HG03571 (cell line): ENCODE results near the gene ARHGAP40.

Source experiments
- ATAC-seq: cut with Tn5 transposase; IDR thresholded peaks from one replicate; pipeline ENCODE4 v1.9.1; 2021; ENCODE audit not compliant: unreplicated experiment

Gene ARHGAP40

DNA sequence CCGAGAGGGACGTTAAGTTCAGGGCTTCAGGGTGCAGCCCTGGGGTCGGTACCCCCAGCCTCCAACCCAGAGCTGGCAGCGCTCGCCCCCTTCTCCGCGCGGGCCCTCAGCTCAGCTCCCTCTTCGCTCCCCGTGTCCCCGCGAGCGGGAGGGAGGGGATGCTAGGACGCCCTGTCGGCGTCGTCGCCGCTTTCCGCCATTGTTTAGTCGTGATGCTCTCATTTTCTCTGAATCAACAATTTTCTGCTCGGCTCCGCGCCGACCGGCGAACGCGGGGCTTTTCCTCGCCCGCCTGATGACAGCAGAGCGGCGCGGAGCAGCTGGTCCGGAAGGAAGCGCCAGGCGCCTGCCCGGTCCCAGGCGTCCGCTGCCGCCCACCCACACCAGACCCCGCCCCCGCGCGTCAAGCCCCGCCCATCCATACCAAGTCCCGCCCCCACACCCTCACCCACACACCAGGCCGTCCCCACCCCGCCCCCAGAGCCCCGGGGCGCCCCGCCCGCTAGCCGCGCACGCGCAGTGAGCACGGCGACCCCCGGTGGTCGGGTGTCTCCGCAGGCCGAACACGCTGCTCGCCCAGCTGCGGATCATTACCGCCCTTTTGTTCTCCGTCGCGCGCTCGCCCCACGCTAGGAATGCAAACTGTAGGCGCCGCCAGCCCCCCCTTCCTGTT, 72.6 kb downstream of the ARHGAP40 start:
- no peak for ATAC-seq

GRCh38 chr20:38674765-38675133, 73.1 kb downstream of the ARHGAP40 start:
- ATAC-seq: no peak

GRCh38 chr20:38676576-38676975, 75.0 kb downstream of the ARHGAP40 start:
- no peak for ATAC-seq

DNA sequence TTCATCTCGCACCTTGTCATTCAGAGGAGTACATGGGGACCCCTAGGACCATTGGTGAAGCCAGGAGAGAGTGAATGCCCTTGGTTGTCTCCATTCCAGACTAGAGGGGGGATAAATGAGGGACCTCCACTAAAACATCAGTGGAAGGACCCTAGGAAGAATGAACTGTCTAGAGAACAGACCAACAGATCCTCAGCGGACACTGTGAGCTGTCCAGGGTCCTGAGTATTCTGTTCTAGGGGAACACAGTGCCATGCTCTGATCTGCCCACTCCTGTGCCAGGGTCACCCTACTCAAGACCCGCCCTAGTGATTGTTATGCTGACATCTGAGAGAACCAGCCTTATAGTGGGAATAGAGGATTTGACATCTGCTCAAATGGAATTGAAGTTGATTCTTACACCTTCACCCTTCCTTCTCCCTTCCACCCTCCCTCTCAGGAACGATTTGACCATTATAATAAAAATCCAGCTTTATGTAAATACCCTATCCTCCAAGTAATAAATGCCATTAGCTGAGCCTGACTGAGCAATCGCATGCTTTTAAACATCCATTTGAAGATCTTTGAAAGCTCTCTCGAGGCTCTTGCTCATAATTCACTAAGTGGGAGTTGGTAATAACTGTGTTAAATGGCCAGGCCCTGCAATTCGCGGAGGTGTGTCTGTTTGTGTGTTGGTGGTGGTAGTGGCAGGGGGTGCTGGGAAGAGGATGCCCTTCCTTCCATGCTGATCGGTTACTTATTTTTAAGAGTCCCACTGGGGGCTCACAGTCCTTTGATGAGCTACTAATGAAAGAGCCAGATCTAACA, 79.1 kb downstream of the ARHGAP40 start:
- no peak for ATAC-seq

GRCh38 chr20:38685271-38685670, 83.7 kb downstream of the ARHGAP40 start:
- ATAC-seq: no peak

DNA sequence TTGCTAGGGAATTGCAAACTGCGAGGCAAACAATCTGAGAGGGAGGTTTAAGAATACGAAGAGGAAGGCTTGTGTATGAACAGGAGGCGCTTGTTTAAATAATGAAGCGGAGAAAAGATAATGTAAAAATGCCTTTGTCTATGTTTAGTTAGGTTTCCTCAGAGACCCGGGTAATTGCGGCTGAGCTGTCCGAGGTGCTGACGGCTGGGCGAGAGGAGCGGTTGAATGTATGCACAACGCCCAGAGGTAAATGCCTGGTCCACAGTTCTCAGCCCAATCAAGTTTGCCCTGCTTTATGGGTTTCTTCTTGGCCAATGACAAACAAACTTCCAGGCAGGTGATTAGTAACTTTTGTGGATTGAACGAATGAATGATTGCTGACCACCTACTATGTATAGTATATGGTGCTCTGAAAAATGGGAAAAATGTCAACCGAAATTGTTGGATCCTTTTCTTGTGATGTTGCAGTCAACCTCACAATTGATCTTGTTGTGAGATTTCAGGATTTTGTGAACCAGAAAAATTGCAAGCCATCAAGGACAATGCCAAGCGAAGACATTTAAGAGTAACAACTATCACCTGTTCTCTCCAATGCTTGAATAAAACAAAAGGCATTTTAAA, 84.4 kb downstream of the ARHGAP40 start:
- ATAC-seq: no peak

GRCh38 chr20:38692436-38693411, 91.1 kb downstream of the ARHGAP40 start:
- no peak for ATAC-seq

DNA sequence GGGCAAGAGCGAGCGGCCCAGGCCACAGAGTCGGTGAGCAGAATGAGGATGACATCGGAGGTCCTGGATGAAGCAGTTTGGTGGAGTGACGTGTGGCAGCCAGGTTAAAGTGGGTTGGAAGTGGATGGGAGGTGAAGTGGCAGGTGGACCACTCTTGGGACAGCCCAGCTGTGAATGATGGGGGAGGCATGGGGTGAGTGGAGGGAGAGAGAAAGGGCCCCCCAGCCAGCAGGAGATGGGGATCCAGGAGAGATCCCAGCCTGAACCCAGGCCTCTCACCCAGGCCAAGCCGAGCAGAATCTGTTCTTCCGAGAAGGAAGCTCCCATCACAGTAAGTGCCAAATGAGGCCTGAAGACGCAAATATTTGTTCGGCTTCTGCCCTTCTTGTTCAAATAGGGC, 95.7 kb downstream of the ARHGAP40 start:
- ATAC-seq: no peak

DNA sequence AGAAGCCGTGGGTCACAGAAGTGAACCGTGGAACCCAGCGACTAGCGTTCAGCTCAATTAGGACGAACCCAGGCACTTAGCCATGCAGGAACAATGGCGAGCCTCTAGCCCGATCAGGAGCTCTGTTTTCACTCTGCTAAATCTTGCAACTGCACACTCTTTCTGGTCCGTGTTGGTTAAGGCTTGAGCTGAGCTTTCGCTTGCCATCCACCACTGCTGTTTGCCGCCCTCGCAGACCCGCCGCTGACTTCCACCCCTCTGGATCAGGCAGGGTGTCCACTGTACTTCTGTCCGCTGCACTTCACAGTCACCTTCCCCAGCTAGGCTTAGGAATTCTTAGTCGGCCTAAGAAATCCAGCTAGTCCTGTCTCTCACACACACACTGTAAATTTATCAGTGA, 96.9 kb downstream of the ARHGAP40 start:
- ATAC-seq: no peak

- ATAC-seq: no peak
Measured at GRCh38 chr20:38700141-38700540, 98.5 kb downstream of the ARHGAP40 start.
